Medulla oblongata (tissue), 1 donor: ENCODE results near the gene DDX23.

Experiments used
- DNase-seq: peaks from one replicate; pipeline ENCODE4 v3.0.0-alpha.2; 2015; ENCODE audit errors: extremely low spot score

DDX23 gene

GRCh38 chr12:48823281-48823680 lies 28.7 kb downstream of the DDX23 start:
- no peak for DNase-seq

- no peak for DNase-seq
Measured at GRCh38 chr12:48822711-48823110, 29.3 kb downstream of the DDX23 start.

GRCh38 chr12:48822139-48822538 lies 29.8 kb downstream of the DDX23 start:
- no peak for DNase-seq

- DNase-seq = no peak
Measured at GRCh38 chr12:48819986-48820725, 31.8 kb downstream of the DDX23 start.

- no peak for DNase-seq
Measured at GRCh38 chr12:48818831-48819590, 33.0 kb downstream of the DDX23 start.

- no peak for DNase-seq
Measured at GRCh38 chr12:48817873-48818830, 33.8 kb downstream of the DDX23 start, which contains the start of gene CACNB3. Gene CACNB3, plus strand, starts transcription at chr12:48818496. Its CDS starts 434 bp downstream, at chr12:48818930.

- no peak for DNase-seq
Measured at GRCh38 chr12:48816143-48816854, 35.7 kb downstream of the DDX23 start.

- peak; percentile 76 for DNase-seq
Measured at GRCh38 chr12:48815126-48816110, 36.5 kb downstream of the DDX23 start.

- peak; percentile 75 for DNase-seq
Measured at GRCh38 chr12:48814262-48815125, 37.5 kb downstream of the DDX23 start.

- DNase-seq = no peak
Measured at GRCh38 chr12:48813465-48814261, 38.3 kb downstream of the DDX23 start.

- DNase-seq = no peak
Measured at GRCh38 chr12:48812389-48812788, 39.6 kb downstream of the DDX23 start.

GRCh38 chr12:48811437-48812090 lies 40.4 kb downstream of the DDX23 start:
- no peak for DNase-seq

- no peak for DNase-seq
Measured at GRCh38 chr12:48810903-48811431, 41.0 kb downstream of the DDX23 start.

GRCh38 chr12:48807981-48808380 lies 44.0 kb downstream of the DDX23 start:
- no peak for DNase-seq

- no peak for DNase-seq
Measured at GRCh38 chr12:48803675-48804074, 48.3 kb downstream of the DDX23 start.

GRCh38 chr12:48800971-48801370 lies 51.0 kb downstream of the DDX23 start:
- DNase-seq = no peak

GRCh38 chr12:48800457-48800856 lies 51.5 kb downstream of the DDX23 start:
- DNase-seq = no peak
